Loucy (cell line): ENCODE results near the gene SLC23A2.

Source experiments
- H2AFZ ChIP-seq: fragments of 200-600 bp; sonication (generic); 2 replicates; pipeline ENCODE4 v1.6.0; 2016; ENCODE audit warnings: antibody characterized with exemption, mild to moderate bottlenecking, low read length, moderate library complexity
- H3F3A ChIP-seq: fragments of 200-600 bp; 2 replicates; pipeline ENCODE4 v1.6.0; 2016; ENCODE audit warnings: antibody characterized with exemption, low read depth, mild to moderate bottlenecking
- H3K27me3 ChIP-seq: fragments of 200-600 bp; sonication (generic); 2 replicates; pipeline ENCODE4 v1.6.1; 2014; ENCODE audit warnings: low read length, mild to moderate bottlenecking; ENCODE audit not compliant: insufficient read depth, poor library complexity, severe bottlenecking
- H3K36me3 ChIP-seq: fragments of 200-600 bp; sonication (generic); 2 replicates; pipeline ENCODE4 v1.6.1; 2016; ENCODE audit warnings: low read length; ENCODE audit not compliant: insufficient read depth
- H3K4me1 ChIP-seq: fragments of 200-600 bp; sonication (generic); 2 replicates; pipeline ENCODE4 v1.5.1; 2014; ENCODE audit warnings: low read length, mild to moderate bottlenecking; ENCODE audit not compliant: insufficient read depth, poor library complexity, severe bottlenecking
- H3K4me2 ChIP-seq: fragments of 200-600 bp; sonication (generic); 2 replicates; pipeline ENCODE4 v1.6.0; 2014; ENCODE audit warnings: antibody characterized with exemption, low read length, low read depth, mild to moderate bottlenecking; ENCODE audit not compliant: poor library complexity, severe bottlenecking
- H3K4me3 ChIP-seq: fragments of 200-600 bp; sonication (generic); 2 replicates; pipeline ENCODE4 v1.5.1; 2014; ENCODE audit warnings: low read length, mild to moderate bottlenecking, mixed read lengths; ENCODE audit not compliant: poor library complexity, severe bottlenecking
- H3K79me2 ChIP-seq: fragments of 200-600 bp; sonication (generic); 2 replicates; pipeline ENCODE4 v1.6.1; 2014; ENCODE audit warnings: low read length; ENCODE audit not compliant: insufficient read depth
- H3K9ac ChIP-seq: fragments of 200-600 bp; sonication (generic); 2 replicates; pipeline ENCODE4 v1.6.0; 2014; ENCODE audit warnings: mild to moderate bottlenecking, low read depth, low read length, moderate library complexity; ENCODE audit not compliant: poor library complexity, severe bottlenecking
- H3K9me2 ChIP-seq: fragments of 200-600 bp; sonication (generic); replicated peaks from 2 replicates; pipeline ENCODE4 v1.6.1; 2016; ENCODE audit warnings: low read depth, low read length, mixed read lengths
- H3K9me3 ChIP-seq: fragments of 200-600 bp; sonication (generic); 2 replicates; pipeline ENCODE4 v1.6.1; 2014; ENCODE audit warnings: mild to moderate bottlenecking, antibody characterized with exemption, low read length, low read depth; ENCODE audit not compliant: insufficient read depth
- H4K20me1 ChIP-seq: fragments of 200-600 bp; sonication (generic); 2 replicates; pipeline ENCODE4 v1.6.0; 2014; ENCODE audit warnings: antibody characterized with exemption, low read length, mild to moderate bottlenecking; ENCODE audit not compliant: insufficient read depth, poor library complexity, severe bottlenecking
- EZH2phosphoT487 ChIP-seq: fragments of 200-600 bp; IDR thresholded peaks from 2 replicates; pipeline ENCODE4 v1.6.1; 2018; ENCODE audit warnings: antibody characterized with exemption, mild to moderate bottlenecking, moderate library complexity, borderline replicate concordance
- TF ChIP-seq, protein P1 (sequence below): fragments of 200-600 bp; sonication (generic); conservative IDR thresholded peaks from 2 replicates; pipeline ENCODE4 v1.5.1; 2014; ENCODE audit warnings: mild to moderate bottlenecking, antibody characterized with exemption, low read length

Gene SLC23A2

DNA sequence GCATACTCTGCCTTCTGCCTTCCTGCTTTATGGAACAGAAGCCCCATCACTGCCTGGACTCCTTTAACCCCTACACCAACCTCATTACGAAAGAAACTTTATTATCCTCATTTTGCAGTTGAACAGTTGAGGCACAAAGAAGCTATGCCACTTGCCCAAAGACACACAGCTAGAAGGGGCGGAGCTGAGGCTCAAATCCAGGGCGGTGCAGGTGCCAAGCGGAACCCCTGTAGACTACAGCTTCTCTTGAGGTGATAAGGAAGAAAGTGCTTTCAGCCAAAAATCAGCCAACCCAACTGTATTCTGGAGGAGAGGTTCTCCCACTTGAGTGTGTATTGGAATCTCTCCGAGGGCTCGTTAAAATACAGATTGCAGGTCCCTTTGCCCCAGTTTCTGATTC lies 189.1 kb downstream of the SLC23A2 start:
- peak overlapping the region; percentile 64 for H3K9ac ChIP-seq

DNA sequence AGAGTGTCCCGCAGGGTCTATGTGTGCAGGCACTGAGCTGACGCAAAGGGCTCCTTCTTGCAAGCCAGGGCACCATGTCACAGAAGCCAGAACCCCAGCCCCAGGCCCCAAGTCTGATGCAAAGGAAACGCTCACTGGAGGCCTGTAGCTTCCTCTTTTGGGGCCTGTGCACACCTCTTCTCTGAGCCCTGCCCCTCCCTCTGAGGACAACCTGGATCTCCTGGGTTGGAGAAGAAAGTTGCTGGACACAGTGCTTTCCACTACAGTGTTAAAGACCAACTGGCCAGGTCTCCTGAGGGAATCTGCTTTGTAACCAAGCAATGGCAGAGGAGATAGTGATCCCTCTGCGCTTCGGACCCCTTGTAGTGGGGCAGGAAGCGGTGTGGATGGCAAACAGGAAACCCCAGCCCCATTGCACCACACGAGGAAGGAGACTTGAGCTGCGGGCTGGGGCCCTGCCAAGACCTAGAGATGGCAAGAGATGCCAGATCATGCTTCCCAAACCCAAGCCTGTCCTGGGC lies 189.6 kb downstream of the SLC23A2 start:
- Histone ChIP-seq H3F3A (peaks cover 9% of the 10 kb centered on the region; the same call in 1 of the 2 replicates), H3K4me1 (peaks cover 67% of the 10 kb centered on the region), H3K4me3 (peak overlapping the region; percentile 76), H3K9me2 (no peaks in the 10 kb centered on the region), H2AFZ (peak overlapping the region; percentile 66; the same call in 1 of the 2 replicates), H3K4me2 (peak overlapping the region; percentile 89), H3K9ac (peak overlapping the region; percentile 64), H3K9me3 (no peaks in the 10 kb centered on the region), H4K20me1 (no peaks in the 10 kb centered on the region), H3K79me2 (peaks cover 71% of the 10 kb centered on the region), H3K36me3 (no peaks in the 10 kb centered on the region), H3K27me3 (no peaks in the 10 kb centered on the region)
- TF ChIP-seq, protein P1, sequence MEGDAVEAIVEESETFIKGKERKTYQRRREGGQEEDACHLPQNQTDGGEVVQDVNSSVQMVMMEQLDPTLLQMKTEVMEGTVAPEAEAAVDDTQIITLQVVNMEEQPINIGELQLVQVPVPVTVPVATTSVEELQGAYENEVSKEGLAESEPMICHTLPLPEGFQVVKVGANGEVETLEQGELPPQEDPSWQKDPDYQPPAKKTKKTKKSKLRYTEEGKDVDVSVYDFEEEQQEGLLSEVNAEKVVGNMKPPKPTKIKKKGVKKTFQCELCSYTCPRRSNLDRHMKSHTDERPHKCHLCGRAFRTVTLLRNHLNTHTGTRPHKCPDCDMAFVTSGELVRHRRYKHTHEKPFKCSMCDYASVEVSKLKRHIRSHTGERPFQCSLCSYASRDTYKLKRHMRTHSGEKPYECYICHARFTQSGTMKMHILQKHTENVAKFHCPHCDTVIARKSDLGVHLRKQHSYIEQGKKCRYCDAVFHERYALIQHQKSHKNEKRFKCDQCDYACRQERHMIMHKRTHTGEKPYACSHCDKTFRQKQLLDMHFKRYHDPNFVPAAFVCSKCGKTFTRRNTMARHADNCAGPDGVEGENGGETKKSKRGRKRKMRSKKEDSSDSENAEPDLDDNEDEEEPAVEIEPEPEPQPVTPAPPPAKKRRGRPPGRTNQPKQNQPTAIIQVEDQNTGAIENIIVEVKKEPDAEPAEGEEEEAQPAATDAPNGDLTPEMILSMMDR, result no peak
- no peak for TF ChIP-seq EZH2phosphoT487

More for the DNA sequence above, 189.1 kb downstream of the SLC23A2 start:
- Histone ChIP-seq H2AFZ (no peak overlapping the region), H3K4me1 (peaks cover 68% of the 10 kb centered on the region), H3K4me2 (peak overlapping the region; percentile 89), H3K36me3 (no peaks in the 10 kb centered on the region), H3K9me3 (no peaks in the 10 kb centered on the region), H3K27me3 (no peaks in the 10 kb centered on the region), H3K9me2 (no peaks in the 10 kb centered on the region), H4K20me1 (no peaks in the 10 kb centered on the region), H3F3A (peaks cover 9% of the 10 kb centered on the region; the same call in 1 of the 2 replicates), H3K79me2 (peaks cover 69% of the 10 kb centered on the region), H3K4me3 (peak overlapping the region; percentile 76)
- TF ChIP-seq EZH2phosphoT487, result no peak
- TF ChIP-seq, protein P1, result no peak

DNA sequence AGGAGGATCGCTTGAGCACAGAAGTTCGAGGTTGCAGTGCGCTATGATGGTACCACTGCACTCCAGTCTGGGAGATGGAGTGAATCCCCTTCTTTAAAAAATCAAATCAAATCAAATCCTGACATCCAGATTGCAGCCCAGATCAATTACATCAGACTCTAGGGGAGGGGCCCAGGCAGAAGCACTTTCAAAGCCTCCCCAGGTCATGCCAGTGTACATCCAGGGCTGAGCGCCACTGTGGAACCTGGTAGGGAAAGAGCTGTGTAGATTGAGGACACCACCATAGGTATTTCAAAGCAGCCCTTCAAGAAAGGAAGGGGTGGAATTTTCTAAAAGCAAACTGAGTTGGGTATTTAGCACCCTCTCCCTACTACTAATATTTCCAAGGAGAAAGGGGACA lies 190.1 kb downstream of the SLC23A2 start:
- peaks cover 72% of the 10 kb centered on the region for H3K79me2 ChIP-seq
- peak overlapping the region; percentile 76 for H3K4me3 ChIP-seq
- H2AFZ ChIP-seq, result no peak overlapping the region
- peak overlapping the region; percentile 89 for H3K4me2 ChIP-seq
- no peaks in the 10 kb centered on the region for H3K27me3 ChIP-seq
- H3K36me3 ChIP-seq, result no peaks in the 10 kb centered on the region
- H3K9ac ChIP-seq, result peak overlapping the region; percentile 64
- H3F3A ChIP-seq, result peaks cover 9% of the 10 kb centered on the region; the same call in 1 of the 2 replicates
- no peaks in the 10 kb centered on the region for H3K9me3 ChIP-seq
- H3K9me2 ChIP-seq, result no peaks in the 10 kb centered on the region
- H3K4me1 ChIP-seq, result peaks cover 67% of the 10 kb centered on the region
- no peaks in the 10 kb centered on the region for H4K20me1 ChIP-seq
- no peak for TF ChIP-seq EZH2phosphoT487
- TF ChIP-seq, protein P1, result no peak
